ENCODE results near the gene GRID2. TPM values are rescaled to one million over a fixed set of nuclear protein-coding genes. Genes with fewer than 3 reads are reported as not detected.

The GRID2 gene
- polyA plus RNA-seq, 1 donor (not counting 4 experiments of a cell fraction or from before 2014, with no cell fraction given) = not detected

DNA sequence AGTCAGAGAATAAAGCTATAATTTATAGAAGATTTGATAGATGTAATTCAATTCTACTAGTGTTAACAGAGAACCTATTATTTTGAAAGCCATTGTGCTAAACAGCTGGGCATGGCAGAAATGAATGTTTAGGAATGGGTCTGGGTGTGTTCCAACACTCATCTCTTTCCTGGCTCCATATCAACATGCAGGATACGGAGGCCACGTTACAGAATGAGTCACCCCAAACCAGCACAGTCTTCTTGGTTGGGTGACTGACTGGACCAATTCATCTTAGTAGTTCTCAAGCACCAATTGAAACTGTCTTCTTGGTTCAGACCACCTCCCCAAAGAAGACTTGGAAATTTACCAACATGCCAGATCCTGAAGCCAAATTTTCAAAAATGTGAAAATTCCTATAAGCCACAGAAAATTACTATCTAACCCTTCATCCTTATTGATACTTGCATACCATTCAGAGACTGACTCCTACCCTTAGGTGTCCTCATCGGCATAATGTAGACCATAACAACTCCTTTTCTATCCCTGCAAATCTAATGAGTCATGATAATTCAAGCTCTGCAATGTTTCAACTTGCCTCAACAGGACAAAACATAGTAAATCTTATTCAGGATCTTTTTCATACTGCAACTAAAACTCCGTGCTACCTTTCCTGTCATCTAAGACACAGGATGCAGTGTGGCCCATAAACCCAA lies 1472.8 kb downstream of the GRID2 start:
- no peaks in the 10 kb centered on the region for H3K79me2 ChIP-seq (ENCODE audit: control insufficient read depth, insufficient read depth, low read length)
- FAIRE-seq (peak; percentile 97), DNase-seq (ENCODE audit: low read depth, low spot score) (peak; percentile 71)
- H4K20me1 ChIP-seq (ENCODE audit: control insufficient read depth, extremely low read depth, insufficient read depth, low read length) = no peaks in the 10 kb centered on the region
- dilution Hi-C loops (cut with MboI; ENCODE audit: extremely low pct_ligation_motif_present, low sequenced_read_pairs) = no loop called here
- H3K4me3 ChIP-seq (ENCODE audit: control insufficient read depth in 2 of 3, extremely low read depth in 1 of 3, insufficient read depth in 2 of 3, low read depth in 1 of 3, low read length in 3 of 3) = peak overlapping the region in 1 of 3 experiments; percentile 27
- peak overlapping the region; percentile 62 for H3K27ac ChIP-seq (ENCODE audit: control insufficient read depth, insufficient read depth, low read length)
- H3K4me1 ChIP-seq (ENCODE audit: control insufficient read depth, extremely low read depth, insufficient read depth, low read length) = peaks cover 16% of the 10 kb centered on the region
- H3K27me3 ChIP-seq (ENCODE audit: control insufficient read depth, extremely low read depth, insufficient read depth, low read length) = no peaks in the 10 kb centered on the region
- H3K4me2 ChIP-seq (ENCODE audit: control insufficient read depth, extremely low read depth, insufficient read depth, low read depth, low read length) = peak overlapping the region; percentile 64
- TF ChIP-seq, protein P1, sequence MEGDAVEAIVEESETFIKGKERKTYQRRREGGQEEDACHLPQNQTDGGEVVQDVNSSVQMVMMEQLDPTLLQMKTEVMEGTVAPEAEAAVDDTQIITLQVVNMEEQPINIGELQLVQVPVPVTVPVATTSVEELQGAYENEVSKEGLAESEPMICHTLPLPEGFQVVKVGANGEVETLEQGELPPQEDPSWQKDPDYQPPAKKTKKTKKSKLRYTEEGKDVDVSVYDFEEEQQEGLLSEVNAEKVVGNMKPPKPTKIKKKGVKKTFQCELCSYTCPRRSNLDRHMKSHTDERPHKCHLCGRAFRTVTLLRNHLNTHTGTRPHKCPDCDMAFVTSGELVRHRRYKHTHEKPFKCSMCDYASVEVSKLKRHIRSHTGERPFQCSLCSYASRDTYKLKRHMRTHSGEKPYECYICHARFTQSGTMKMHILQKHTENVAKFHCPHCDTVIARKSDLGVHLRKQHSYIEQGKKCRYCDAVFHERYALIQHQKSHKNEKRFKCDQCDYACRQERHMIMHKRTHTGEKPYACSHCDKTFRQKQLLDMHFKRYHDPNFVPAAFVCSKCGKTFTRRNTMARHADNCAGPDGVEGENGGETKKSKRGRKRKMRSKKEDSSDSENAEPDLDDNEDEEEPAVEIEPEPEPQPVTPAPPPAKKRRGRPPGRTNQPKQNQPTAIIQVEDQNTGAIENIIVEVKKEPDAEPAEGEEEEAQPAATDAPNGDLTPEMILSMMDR (optimal IDR thresholded peaks at IDR 0.05 in 1 of 3, IDR thresholded peaks at IDR 0.05 in 1 of 3, conservative IDR thresholded peaks at IDR 0.05 in 1 of 3; ENCODE audit: extremely low read depth in 1 of 3, insufficient read depth in 2 of 3, low read length in 3 of 3) = no peak
- no peak for TF ChIP-seq EZH2 (IDR thresholded peaks at IDR 0.05; ENCODE audit: low read length)
- no peak overlapping the region for H3K9ac ChIP-seq (ENCODE audit: control insufficient read depth, extremely low read depth, insufficient read depth, low read length)
- H3K9me1 ChIP-seq (ENCODE audit: control insufficient read depth, extremely low read depth, insufficient read depth, low read length) = no peaks in the 10 kb centered on the region
- no peaks in the 10 kb centered on the region for H3K9me3 ChIP-seq (ENCODE audit: control insufficient read depth, low read depth, low read length)
- H2AFZ ChIP-seq (ENCODE audit: control insufficient read depth, low read length) = peak overlapping the region; percentile 21
- no peaks in the 10 kb centered on the region for H3K36me3 ChIP-seq (ENCODE audit: control insufficient read depth in 2 of 2, extremely low read depth in 1 of 2, insufficient read depth in 2 of 2, low read length in 2 of 2)

DNA sequence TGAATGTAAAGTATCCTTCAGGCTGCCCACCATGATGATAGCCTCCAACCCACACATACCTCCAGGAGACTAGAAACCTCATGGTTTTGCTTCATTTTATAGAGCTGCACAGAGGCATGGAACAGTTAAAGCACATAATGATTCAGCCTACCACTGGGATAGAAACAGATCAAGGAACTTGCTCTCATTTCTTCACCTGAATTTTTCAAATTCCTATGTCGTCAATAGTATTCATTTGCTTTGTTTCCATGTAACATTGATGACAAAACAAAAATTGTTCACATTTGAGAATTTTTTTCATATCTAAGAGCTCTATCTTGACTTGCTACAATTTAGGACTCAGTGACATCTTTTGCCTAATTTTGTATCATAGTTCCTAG lies 1473.3 kb downstream of the GRID2 start:
- no peak for FAIRE-seq
- peak; percentile 28 for DNase-seq (ENCODE audit: low read depth, low spot score)
- peak overlapping the region in 1 of 3 experiments; percentile 27 for H3K4me3 ChIP-seq (ENCODE audit: control insufficient read depth in 2 of 3, extremely low read depth in 1 of 3, insufficient read depth in 2 of 3, low read depth in 1 of 3, low read length in 3 of 3)

More for the DNA sequence above, 1473.3 kb downstream of the GRID2 start:
- Histone ChIP-seq H3K79me2 (ENCODE audit: control insufficient read depth, insufficient read depth, low read length) (no peaks in the 10 kb centered on the region), H3K4me1 (ENCODE audit: control insufficient read depth, extremely low read depth, insufficient read depth, low read length) (peaks cover 16% of the 10 kb centered on the region), H3K9ac (ENCODE audit: control insufficient read depth, extremely low read depth, insufficient read depth, low read length) (no peak overlapping the region), H3K36me3 (ENCODE audit: control insufficient read depth in 2 of 2, extremely low read depth in 1 of 2, insufficient read depth in 2 of 2, low read length in 2 of 2) (no peaks in the 10 kb centered on the region), H3K4me2 (ENCODE audit: control insufficient read depth, extremely low read depth, insufficient read depth, low read depth, low read length) (peak overlapping the region; percentile 64), H3K27me3 (ENCODE audit: control insufficient read depth, extremely low read depth, insufficient read depth, low read length) (no peaks in the 10 kb centered on the region), H4K20me1 (ENCODE audit: control insufficient read depth, extremely low read depth, insufficient read depth, low read length) (no peaks in the 10 kb centered on the region), H3K27ac (ENCODE audit: control insufficient read depth, insufficient read depth, low read length) (peak overlapping the region; percentile 62), H3K9me3 (ENCODE audit: control insufficient read depth, low read depth, low read length) (no peaks in the 10 kb centered on the region), H2AFZ (ENCODE audit: control insufficient read depth, low read length) (peak overlapping the region; percentile 51), H3K9me1 (ENCODE audit: control insufficient read depth, extremely low read depth, insufficient read depth, low read length) (no peaks in the 10 kb centered on the region)
- TF ChIP-seq, protein P1 (optimal IDR thresholded peaks at IDR 0.05 in 1 of 3, IDR thresholded peaks at IDR 0.05 in 1 of 3, conservative IDR thresholded peaks at IDR 0.05 in 1 of 3; ENCODE audit: extremely low read depth in 1 of 3, insufficient read depth in 2 of 3, low read length in 3 of 3) = no peak
- TF ChIP-seq EZH2 (IDR thresholded peaks at IDR 0.05; ENCODE audit: low read length) = no peak
- dilution Hi-C loops (cut with MboI; ENCODE audit: extremely low pct_ligation_motif_present, low sequenced_read_pairs) = no loop called here
